DND-41 (cell line): Measurements from ENCODE around the gene SH2B3.

Source experiments
- ATAC-seq: fragments of 200-7000 bp; cut with Tn5 transposase; 3 replicates; pipeline ENCODE4 v1.9.1; 2021; ENCODE audit warnings: low read depth; ENCODE audit not compliant: insufficient read depth
- DNase-seq: peaks from one replicate; pipeline ENCODE4 v3.0.0-alpha.2; 2020
- H2AFZ ChIP-seq: 2 replicates; pipeline ENCODE4 v1.6.0; 2012; ENCODE audit warnings: low read depth, low read length
- H3K27ac ChIP-seq: 2 replicates; pipeline ENCODE4 v1.5.1; 2012; ENCODE audit warnings: low read length, inconsistent platforms
- H3K27me3 ChIP-seq: fragments of 200-600 bp; sonication (generic); 2 replicates; pipeline ENCODE4 v1.6.0; 2012; ENCODE audit warnings: low read length, mild to moderate bottlenecking, inconsistent platforms; ENCODE audit not compliant: insufficient read depth, poor library complexity
- H3K36me3 ChIP-seq: 2 replicates; pipeline ENCODE4 v1.5.1; 2012; ENCODE audit warnings: low read length, inconsistent platforms; ENCODE audit not compliant: insufficient read depth
- H3K4me1 ChIP-seq: 2 replicates; pipeline ENCODE4 v1.5.1; 2012; ENCODE audit warnings: mild to moderate bottlenecking, low read length; ENCODE audit not compliant: insufficient read depth
- H3K4me2 ChIP-seq: 2 replicates; pipeline ENCODE4 v1.6.0; 2012; ENCODE audit warnings: mild to moderate bottlenecking, moderate library complexity, low read length, inconsistent platforms; ENCODE audit not compliant: insufficient read depth
- H3K4me3 ChIP-seq, 2 experiments: fragments of 200-600 bp in 1 of 2; shearing (Covaris generic) in 1 of 2; 2 replicates each; pipeline ENCODE4 v1.5.1; 2012 to 2016; ENCODE audit warnings: inconsistent platforms in 2 of 2, low read length in 2 of 2, mild to moderate bottlenecking in 2 of 2, low read depth in 1 of 2, moderate library complexity in 1 of 2
- H3K79me2 ChIP-seq: 2 replicates; pipeline ENCODE4 v1.6.0; 2012; ENCODE audit warnings: low read length, inconsistent platforms; ENCODE audit not compliant: insufficient read depth
- H3K9ac ChIP-seq: 2 replicates; pipeline ENCODE4 v1.6.0; 2012; ENCODE audit warnings: low read depth, mild to moderate bottlenecking, inconsistent platforms, low read length, moderate library complexity
- H3K9me3 ChIP-seq: 2 replicates; pipeline ENCODE4 v1.5.1; 2012; ENCODE audit warnings: low read length, moderate library complexity, mild to moderate bottlenecking, inconsistent platforms; ENCODE audit not compliant: insufficient read depth, severe bottlenecking
- H4K20me1 ChIP-seq: 2 replicates; pipeline ENCODE4 v1.6.0; 2012; ENCODE audit warnings: low read length; ENCODE audit not compliant: insufficient read depth
- EZH2 ChIP-seq: IDR thresholded peaks from 3 replicates; pipeline ENCODE4 v1.6.1; 2012; ENCODE audit warnings: borderline replicate concordance, low read depth, mild to moderate bottlenecking, moderate library complexity, low read length, inconsistent platforms; ENCODE audit not compliant: severe bottlenecking
- TF ChIP-seq, protein P1 (sequence below): IDR thresholded peaks from 2 replicates; pipeline ENCODE4 v1.5.1; 2012; ENCODE audit warnings: borderline replicate concordance, low read length, moderate library complexity, mild to moderate bottlenecking; ENCODE audit not compliant: poor library complexity, severe bottlenecking; ENCODE audit errors: extremely low read depth

The SH2B3 gene

GRCh38 chr12:111407377-111408115 is 1.8 kb downstream of the SH2B3 start:
- DNase-seq (no peak), ATAC-seq (no peak)
- Histone ChIP-seq H3K4me1 (peaks cover 46% of the 10 kb centered on the region), H3K9me3 (no peaks in the 10 kb centered on the region), H3K27ac (peak overlapping the region; percentile 95), H3K4me2 (peak overlapping the region; percentile 94), H3K79me2 (peaks cover 64% of the 10 kb centered on the region), H4K20me1 (peaks cover 57% of the 10 kb centered on the region), H3K27me3 (no peaks in the 10 kb centered on the region), H3K36me3 (no peaks in the 10 kb centered on the region; the same call in 1 of the 2 replicates), H3K9ac (peak overlapping the region; percentile 89), H3K4me3 (peak overlapping the region; percentile 80 to 83; a peak in 3 of 4 replicates), H2AFZ (no peak overlapping the region)
- TF ChIP-seq, protein P1, sequence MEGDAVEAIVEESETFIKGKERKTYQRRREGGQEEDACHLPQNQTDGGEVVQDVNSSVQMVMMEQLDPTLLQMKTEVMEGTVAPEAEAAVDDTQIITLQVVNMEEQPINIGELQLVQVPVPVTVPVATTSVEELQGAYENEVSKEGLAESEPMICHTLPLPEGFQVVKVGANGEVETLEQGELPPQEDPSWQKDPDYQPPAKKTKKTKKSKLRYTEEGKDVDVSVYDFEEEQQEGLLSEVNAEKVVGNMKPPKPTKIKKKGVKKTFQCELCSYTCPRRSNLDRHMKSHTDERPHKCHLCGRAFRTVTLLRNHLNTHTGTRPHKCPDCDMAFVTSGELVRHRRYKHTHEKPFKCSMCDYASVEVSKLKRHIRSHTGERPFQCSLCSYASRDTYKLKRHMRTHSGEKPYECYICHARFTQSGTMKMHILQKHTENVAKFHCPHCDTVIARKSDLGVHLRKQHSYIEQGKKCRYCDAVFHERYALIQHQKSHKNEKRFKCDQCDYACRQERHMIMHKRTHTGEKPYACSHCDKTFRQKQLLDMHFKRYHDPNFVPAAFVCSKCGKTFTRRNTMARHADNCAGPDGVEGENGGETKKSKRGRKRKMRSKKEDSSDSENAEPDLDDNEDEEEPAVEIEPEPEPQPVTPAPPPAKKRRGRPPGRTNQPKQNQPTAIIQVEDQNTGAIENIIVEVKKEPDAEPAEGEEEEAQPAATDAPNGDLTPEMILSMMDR, result no peak
- no peak for TF ChIP-seq EZH2

- Histone ChIP-seq H4K20me1 (peaks cover 57% of the 10 kb centered on the region), H2AFZ (no peak overlapping the region), H3K36me3 (no peaks in the 10 kb centered on the region; the same call in 1 of the 2 replicates), H3K4me1 (peaks cover 46% of the 10 kb centered on the region), H3K4me2 (peak overlapping the region; percentile 94), H3K27ac (0 out of 2 replicates have a peak overlapping the region, but pooled peaks have one; percentile 6), H3K4me3 (peak overlapping the region in 1 of 2 experiments; percentile 83; a peak in 2 of 4 replicates), H3K9ac (no peak overlapping the region), H3K79me2 (peaks cover 69% of the 10 kb centered on the region), H3K27me3 (no peaks in the 10 kb centered on the region), H3K9me3 (no peaks in the 10 kb centered on the region)
- no peak for DNase-seq
- TF ChIP-seq, protein P1, result no peak
- TF ChIP-seq EZH2, result no peak
- ATAC-seq, result no peak
Observed at GRCh38 chr12:111408116-111408440, 2.4 kb downstream of the SH2B3 start.

DNA sequence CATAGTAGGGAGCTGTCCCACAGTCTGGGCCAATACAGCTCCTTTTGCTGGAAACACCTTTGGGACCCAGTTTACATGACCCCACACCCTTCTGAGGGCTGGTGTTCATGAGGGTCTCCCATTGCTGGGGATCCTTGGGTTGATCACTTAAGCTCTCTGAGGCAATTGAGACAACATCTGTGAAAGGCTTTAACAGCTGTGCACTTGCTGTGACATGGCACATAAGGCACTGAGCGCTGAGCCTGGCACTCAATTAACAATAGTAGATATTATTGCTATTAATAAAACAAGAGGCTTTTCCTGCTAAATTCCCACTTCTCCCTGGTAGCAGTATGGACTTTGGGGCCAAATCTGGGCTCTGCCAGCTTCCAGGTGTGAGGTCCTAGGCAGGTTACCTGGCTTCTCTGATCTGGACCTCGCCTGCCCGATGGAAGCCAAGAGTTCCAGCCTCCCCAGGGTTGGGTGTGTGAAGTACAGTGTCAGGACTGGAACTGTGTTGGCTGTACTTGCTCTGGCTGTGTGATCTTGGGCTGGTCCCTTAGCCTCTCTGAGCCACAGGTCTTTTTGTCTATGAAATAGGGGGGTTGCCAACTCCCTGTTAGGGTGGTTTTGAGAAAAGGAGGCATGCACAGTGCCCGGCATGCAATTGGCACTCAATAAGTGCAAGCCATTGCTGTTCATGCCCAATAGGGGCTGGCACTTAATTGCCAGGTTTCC is 3.1 kb downstream of the SH2B3 start:
- Histone ChIP-seq H3K9me3 (no peaks in the 10 kb centered on the region), H3K27ac (no peak overlapping the region), H3K9ac (no peak overlapping the region), H3K27me3 (no peaks in the 10 kb centered on the region), H4K20me1 (peaks cover 62% of the 10 kb centered on the region), H3K79me2 (peaks cover 77% of the 10 kb centered on the region), H3K36me3 (no peaks in the 10 kb centered on the region; the same call in 1 of the 2 replicates), H3K4me2 (peak overlapping the region; percentile 94; the same call in 1 of the 2 replicates), H3K4me1 (peaks cover 46% of the 10 kb centered on the region), H3K4me3 (no peak overlapping the region), H2AFZ (no peak overlapping the region)
- DNase-seq (no peak), ATAC-seq (no peak)
- TF ChIP-seq, protein P1, result no peak
- TF ChIP-seq EZH2, result no peak
